Measurements from ENCODE around the gene EDA.

EDA gene

DNA sequence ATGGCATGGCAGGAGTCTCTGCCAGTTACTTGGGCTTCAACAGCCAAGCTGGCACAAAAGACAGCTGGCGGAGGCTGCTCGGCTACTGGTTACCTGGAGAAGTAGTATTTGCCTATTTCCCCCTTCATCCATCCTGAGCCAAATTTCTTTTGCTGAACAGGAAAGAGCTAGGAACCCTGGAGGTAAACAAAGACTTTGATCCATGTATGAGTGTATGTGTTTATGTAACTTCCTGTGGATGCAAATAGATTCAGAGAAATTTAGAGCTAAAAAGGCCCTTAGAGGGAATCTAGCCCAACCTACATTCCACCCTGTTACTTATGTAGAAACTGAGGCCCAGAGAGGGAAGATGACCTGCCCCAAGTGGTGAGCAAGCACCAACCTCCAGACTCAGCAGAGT is 422.6 kb downstream of the EDA start:
- Histone ChIP-seq H3K27ac (ENCODE audit: low read depth, low read length) (no peak overlapping the region), H3K27me3 (ENCODE audit: insufficient read depth, low read length) (no peaks in the 10 kb centered on the region), H3K4ac (ENCODE audit: low read depth, low read length) (no peak overlapping the region), H3K9ac (ENCODE audit: low read length) (no peak overlapping the region), H3K79me1 (ENCODE audit: low read length) (no peaks in the 10 kb centered on the region), H3K4me2 (ENCODE audit: low read length) (no peak overlapping the region), H3K79me2 (ENCODE audit: control insufficient read depth, insufficient read depth, low read length, poor library complexity) (no peaks in the 10 kb centered on the region), H2BK12ac (ENCODE audit: low read length) (no peak overlapping the region), H3K18ac (ENCODE audit: low read length) (no peak overlapping the region), H3K9me3 (ENCODE audit: insufficient read depth, low read depth, low read length) (no peaks in the 10 kb centered on the region), H2AFZ (ENCODE audit: insufficient read depth, low read length, poor library complexity) (no peak overlapping the region), H3K4me1 (ENCODE audit: control insufficient read depth in 1 of 2, insufficient read depth in 2 of 2, low read length in 2 of 2) (no peaks in the 10 kb centered on the region), H2BK5ac (ENCODE audit: low read depth, low read length, poor library complexity) (no peak overlapping the region), H2AK5ac (ENCODE audit: low read length) (no peak overlapping the region), H3K36me3 (ENCODE audit: control insufficient read depth in 1 of 2, insufficient read depth in 2 of 2, low read length in 2 of 2) (no peaks in the 10 kb centered on the region), H4K8ac (ENCODE audit: low read depth, low read length) (no peak overlapping the region), H3K23ac (ENCODE audit: low read length) (no peak overlapping the region), H4K91ac (ENCODE audit: low read depth, low read length) (no peak overlapping the region), H3K4me3 (ENCODE audit: low read depth, low read length) (no peak overlapping the region), H4K12ac (ENCODE audit: low read depth, low read length) (no peak overlapping the region), H2BK120ac (ENCODE audit: insufficient read depth, low read length, poor library complexity) (no peak overlapping the region), H3K14ac (ENCODE audit: low read length) (no peak overlapping the region)
- DNase-seq = no peak
- WGBS (ENCODE audit: extremely low coverage, insufficient coverage, insufficient read length) = no CpG with 5 or more reads among the region's 2 CpGs

DNA sequence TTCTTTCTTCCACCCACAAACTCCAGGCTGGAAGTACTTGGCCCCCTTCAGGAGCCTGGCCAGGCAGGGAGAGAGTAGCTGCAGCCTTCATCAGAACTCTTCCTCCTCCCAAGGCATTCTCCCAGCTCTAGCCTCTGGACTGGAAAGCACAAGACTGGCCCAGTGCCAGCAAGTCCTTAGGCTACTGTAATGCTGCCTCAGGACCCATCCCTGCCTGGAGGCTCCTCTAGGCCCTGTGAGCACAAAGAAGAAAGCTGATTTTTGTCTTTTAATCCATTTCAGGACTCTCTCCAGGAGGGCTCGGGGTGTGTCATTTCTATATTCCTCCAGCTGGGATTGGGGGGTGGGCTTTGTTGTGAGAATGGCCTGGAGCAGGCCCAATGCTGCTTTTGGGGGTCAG is 423.0 kb downstream of the EDA start:
- no peak overlapping the region for H3K9ac ChIP-seq (ENCODE audit: low read length)
- no peaks in the 10 kb centered on the region for H3K79me2 ChIP-seq (ENCODE audit: control insufficient read depth, insufficient read depth, low read length, poor library complexity)
- no peak overlapping the region for H4K12ac ChIP-seq (ENCODE audit: low read depth, low read length)
- no peak overlapping the region for H2AFZ ChIP-seq (ENCODE audit: insufficient read depth, low read length, poor library complexity)
- H2BK5ac ChIP-seq (ENCODE audit: low read depth, low read length, poor library complexity) = no peak overlapping the region
- no peak overlapping the region for H3K14ac ChIP-seq (ENCODE audit: low read length)
- H3K4me2 ChIP-seq (ENCODE audit: low read length) = no peak overlapping the region
- no peak overlapping the region for H4K91ac ChIP-seq (ENCODE audit: low read depth, low read length)
- H2BK12ac ChIP-seq (ENCODE audit: low read length) = no peak overlapping the region
- H3K4ac ChIP-seq (ENCODE audit: low read depth, low read length) = no peak overlapping the region
- no peaks in the 10 kb centered on the region for H3K9me3 ChIP-seq (ENCODE audit: insufficient read depth, low read depth, low read length)
- H3K4me1 ChIP-seq (ENCODE audit: control insufficient read depth in 1 of 2, insufficient read depth in 2 of 2, low read length in 2 of 2) = no peaks in the 10 kb centered on the region
- no peaks in the 10 kb centered on the region for H3K36me3 ChIP-seq (ENCODE audit: control insufficient read depth in 1 of 2, insufficient read depth in 2 of 2, low read length in 2 of 2)
- WGBS (ENCODE audit: extremely low coverage, insufficient coverage, insufficient read length) = no CpG with 5 or more reads among the region's 1 CpG
- no peak overlapping the region for H3K4me3 ChIP-seq (ENCODE audit: low read depth, low read length)
- no peak overlapping the region for H3K18ac ChIP-seq (ENCODE audit: low read length)
- H3K27ac ChIP-seq (ENCODE audit: low read depth, low read length) = no peak overlapping the region
- no peaks in the 10 kb centered on the region for H3K27me3 ChIP-seq (ENCODE audit: insufficient read depth, low read length)
- no peak overlapping the region for H2AK5ac ChIP-seq (ENCODE audit: low read length)
- DNase-seq = no peak
- no peaks in the 10 kb centered on the region for H3K79me1 ChIP-seq (ENCODE audit: low read length)
- H2BK120ac ChIP-seq (ENCODE audit: insufficient read depth, low read length, poor library complexity) = no peak overlapping the region
- no peak overlapping the region for H4K8ac ChIP-seq (ENCODE audit: low read depth, low read length)
- H3K23ac ChIP-seq (ENCODE audit: low read length) = no peak overlapping the region

DNA sequence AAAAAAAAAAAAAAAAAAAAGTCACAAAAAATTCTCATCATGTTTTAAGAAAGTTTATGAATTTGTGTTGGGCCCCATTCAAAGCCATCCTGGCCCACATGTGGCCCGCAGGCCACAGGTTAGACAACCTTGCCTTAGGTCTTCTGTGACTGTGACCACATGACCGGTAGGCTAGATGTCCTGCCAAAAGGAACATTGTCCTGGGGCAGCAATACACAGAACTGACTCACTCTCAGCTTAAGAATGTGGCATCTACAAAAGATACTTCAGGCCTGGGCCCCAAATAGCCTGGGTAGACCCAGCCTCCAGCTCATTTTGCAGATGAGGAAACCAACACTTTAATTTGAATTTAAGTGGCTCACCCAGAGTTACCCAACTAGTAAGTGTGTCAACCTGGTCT is 423.8 kb downstream of the EDA start:
- no peaks in the 10 kb centered on the region for H3K36me3 ChIP-seq (ENCODE audit: control insufficient read depth in 1 of 2, insufficient read depth in 2 of 2, low read length in 2 of 2)

DNA sequence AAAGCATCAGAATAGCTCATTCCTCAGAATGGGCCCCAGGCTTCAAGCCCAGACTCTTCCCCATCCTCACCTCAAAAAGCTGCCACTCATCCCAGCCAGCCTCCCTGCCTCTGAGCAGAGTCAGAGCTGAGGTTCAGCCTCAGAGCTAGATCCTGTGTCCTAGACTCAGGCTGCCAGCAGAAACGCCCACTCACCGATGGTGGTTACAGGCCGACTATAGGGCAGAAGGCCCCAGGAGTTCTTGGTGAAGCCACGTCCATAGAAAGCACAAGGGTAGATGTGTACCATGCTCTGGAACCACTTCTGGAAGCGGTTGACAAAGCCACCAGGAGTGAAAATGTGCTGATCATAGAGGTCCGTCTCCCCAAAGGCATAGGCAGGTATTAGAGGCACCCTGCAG is 426.1 kb downstream of the EDA start:
- WGBS (ENCODE audit: extremely low coverage, insufficient coverage, insufficient read length) = no CpG with 5 or more reads among the region's 6 CpGs
- H2AK5ac ChIP-seq (ENCODE audit: low read length) = no peak overlapping the region

More for the DNA sequence above, 423.8 kb downstream of the EDA start:
- no peak overlapping the region for H4K91ac ChIP-seq (ENCODE audit: low read depth, low read length)
- no peak overlapping the region for H2BK5ac ChIP-seq (ENCODE audit: low read depth, low read length, poor library complexity)
- H3K4me2 ChIP-seq (ENCODE audit: low read length) = no peak overlapping the region
- H3K79me2 ChIP-seq (ENCODE audit: control insufficient read depth, insufficient read depth, low read length, poor library complexity) = no peaks in the 10 kb centered on the region
- no peak overlapping the region for H2BK12ac ChIP-seq (ENCODE audit: low read length)
- H3K9me3 ChIP-seq (ENCODE audit: insufficient read depth, low read depth, low read length) = no peaks in the 10 kb centered on the region
- no peaks in the 10 kb centered on the region for H3K27me3 ChIP-seq (ENCODE audit: insufficient read depth, low read length)
- H2BK120ac ChIP-seq (ENCODE audit: insufficient read depth, low read length, poor library complexity) = no peak overlapping the region
- no peak overlapping the region for H2AK5ac ChIP-seq (ENCODE audit: low read length)
- H3K4me3 ChIP-seq (ENCODE audit: low read depth, low read length) = no peak overlapping the region
- H3K79me1 ChIP-seq (ENCODE audit: low read length) = no peaks in the 10 kb centered on the region
- peak in 1 of 2 donors; percentile 18 for DNase-seq
- no peak overlapping the region for H3K4ac ChIP-seq (ENCODE audit: low read depth, low read length)
- H3K4me1 ChIP-seq (ENCODE audit: control insufficient read depth in 1 of 2, insufficient read depth in 2 of 2, low read length in 2 of 2) = no peaks in the 10 kb centered on the region
- H4K8ac ChIP-seq (ENCODE audit: low read depth, low read length) = no peak overlapping the region
- no peak overlapping the region for H3K27ac ChIP-seq (ENCODE audit: low read depth, low read length)
- H2AFZ ChIP-seq (ENCODE audit: insufficient read depth, low read length, poor library complexity) = no peak overlapping the region
- WGBS (ENCODE audit: extremely low coverage, insufficient coverage, insufficient read length) = no CpG with 5 or more reads among the region's 2 CpGs
- no peak overlapping the region for H3K9ac ChIP-seq (ENCODE audit: low read length)
- no peak overlapping the region for H3K23ac ChIP-seq (ENCODE audit: low read length)
- no peak overlapping the region for H4K12ac ChIP-seq (ENCODE audit: low read depth, low read length)
- H3K18ac ChIP-seq (ENCODE audit: low read length) = no peak overlapping the region
- H3K14ac ChIP-seq (ENCODE audit: low read length) = no peak overlapping the region

More for the DNA sequence above, 426.1 kb downstream of the EDA start:
- no peak overlapping the region for H4K12ac ChIP-seq (ENCODE audit: low read depth, low read length)
- no peaks in the 10 kb centered on the region for H3K79me2 ChIP-seq (ENCODE audit: control insufficient read depth, insufficient read depth, low read length, poor library complexity)
- no peak overlapping the region for H3K4me2 ChIP-seq (ENCODE audit: low read length)
- H3K9ac ChIP-seq (ENCODE audit: low read length) = no peak overlapping the region
- no peak overlapping the region for H4K8ac ChIP-seq (ENCODE audit: low read depth, low read length)
- H3K27ac ChIP-seq (ENCODE audit: low read depth, low read length) = no peak overlapping the region
- H2BK120ac ChIP-seq (ENCODE audit: insufficient read depth, low read length, poor library complexity) = no peak overlapping the region
- H2BK5ac ChIP-seq (ENCODE audit: low read depth, low read length, poor library complexity) = no peak overlapping the region
- no peak for DNase-seq
- H3K4me3 ChIP-seq (ENCODE audit: low read depth, low read length) = no peak overlapping the region
- no peaks in the 10 kb centered on the region for H3K79me1 ChIP-seq (ENCODE audit: low read length)
- no peaks in the 10 kb centered on the region for H3K27me3 ChIP-seq (ENCODE audit: insufficient read depth, low read length)
- no peaks in the 10 kb centered on the region for H3K36me3 ChIP-seq (ENCODE audit: control insufficient read depth in 1 of 2, insufficient read depth in 2 of 2, low read length in 2 of 2)
- no peak overlapping the region for H2AFZ ChIP-seq (ENCODE audit: insufficient read depth, low read length, poor library complexity)
- no peak overlapping the region for H3K18ac ChIP-seq (ENCODE audit: low read length)
- H2BK12ac ChIP-seq (ENCODE audit: low read length) = no peak overlapping the region
- no peak overlapping the region for H4K91ac ChIP-seq (ENCODE audit: low read depth, low read length)
- H3K14ac ChIP-seq (ENCODE audit: low read length) = no peak overlapping the region
- H3K4ac ChIP-seq (ENCODE audit: low read depth, low read length) = no peak overlapping the region
- H3K4me1 ChIP-seq (ENCODE audit: control insufficient read depth in 1 of 2, insufficient read depth in 2 of 2, low read length in 2 of 2) = no peaks in the 10 kb centered on the region
- H3K23ac ChIP-seq (ENCODE audit: low read length) = no peak overlapping the region
- no peaks in the 10 kb centered on the region for H3K9me3 ChIP-seq (ENCODE audit: insufficient read depth, low read depth, low read length)
